ENCODE measurements around the gene NTSR1.
A peak's percentile ranks its signal among the peaks of the same experiment; 100 is the strongest.

The NTSR1 gene

DNA sequence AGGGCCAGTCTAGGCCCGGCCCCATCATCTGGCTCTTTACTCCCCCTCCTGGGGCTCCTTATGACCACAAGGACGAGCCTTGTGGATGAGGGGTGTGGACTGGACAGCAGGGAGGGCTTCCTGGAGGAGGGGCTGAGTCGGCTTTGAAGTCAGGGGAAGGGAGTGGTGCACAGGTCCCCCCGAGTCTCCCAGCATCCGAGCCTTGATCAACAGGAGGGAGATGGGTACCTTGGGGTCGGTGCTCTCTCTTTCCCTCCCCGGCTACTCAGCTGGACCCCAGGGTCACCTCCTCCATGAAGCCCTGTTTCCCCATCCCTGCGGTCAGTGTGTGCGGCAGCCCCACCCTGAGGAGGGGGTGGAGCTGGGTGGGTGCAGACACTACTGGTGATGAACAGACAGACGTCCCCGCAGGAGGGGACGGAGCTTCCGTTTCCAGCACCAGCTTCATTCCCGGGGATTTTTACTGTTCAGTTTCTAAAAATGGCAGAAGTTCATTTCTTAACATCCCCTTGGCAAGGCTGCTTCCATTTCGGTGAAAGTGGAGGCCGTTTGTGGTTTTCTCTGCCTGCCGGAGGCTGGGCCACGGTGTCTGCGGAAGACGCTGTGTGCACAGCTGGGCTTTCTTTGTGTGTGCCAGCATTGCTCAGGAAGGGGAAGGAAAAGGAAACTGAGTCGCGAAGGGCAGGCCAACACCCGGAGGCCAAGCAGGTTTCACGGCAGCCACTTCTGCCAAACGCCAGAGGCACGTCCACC lies 19.6 kb downstream of the NTSR1 start:
- DNase-seq = peak in 1 of 2 donors; percentile 51

DNA sequence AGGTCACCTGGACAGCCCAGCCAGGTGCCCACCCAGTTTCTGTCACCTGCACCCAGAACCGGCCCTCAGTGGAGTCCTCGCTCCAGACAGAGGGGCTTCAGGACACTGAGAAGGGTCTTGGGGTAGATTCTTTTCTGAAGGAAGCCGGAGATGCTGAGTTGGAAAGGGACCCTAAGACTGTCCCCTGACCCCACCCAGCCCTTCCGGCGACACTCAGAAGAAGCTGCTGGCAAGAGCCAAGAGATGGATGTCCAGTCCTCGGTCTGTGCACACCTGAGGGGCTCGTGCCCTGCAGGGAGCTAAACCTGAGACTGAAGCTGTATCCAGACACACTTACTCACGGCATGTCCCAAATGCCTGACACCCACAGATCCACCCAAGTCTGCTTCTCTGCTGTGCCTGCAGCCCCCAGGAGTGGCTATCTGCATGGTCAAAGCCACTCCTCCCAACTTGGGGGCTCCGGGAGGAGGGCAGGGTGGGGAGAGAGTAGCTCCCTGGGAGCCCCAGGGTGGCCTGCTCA lies 20.2 kb downstream of the NTSR1 start:
- no peak for DNase-seq

DNA sequence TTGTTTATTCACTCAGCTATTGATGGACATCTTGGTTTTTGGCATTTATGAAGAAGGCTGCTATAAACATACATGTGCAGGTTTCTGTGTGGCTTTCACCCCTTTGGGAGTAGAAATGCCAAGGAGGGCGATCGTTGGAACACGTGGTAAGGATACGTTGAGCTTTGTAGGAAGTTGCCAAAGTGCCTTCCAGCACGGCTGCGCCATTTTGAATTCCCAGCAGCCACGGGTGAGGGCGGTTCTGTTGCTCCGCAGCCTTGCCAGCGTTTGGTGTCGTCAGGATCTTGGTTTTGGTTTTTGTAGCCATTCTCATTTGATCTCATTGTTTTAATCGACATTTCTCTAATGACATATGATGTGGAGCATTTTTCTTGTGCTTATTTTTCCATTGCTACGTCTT lies 21.8 kb downstream of the NTSR1 start:
- DNase-seq = no peak

DNA sequence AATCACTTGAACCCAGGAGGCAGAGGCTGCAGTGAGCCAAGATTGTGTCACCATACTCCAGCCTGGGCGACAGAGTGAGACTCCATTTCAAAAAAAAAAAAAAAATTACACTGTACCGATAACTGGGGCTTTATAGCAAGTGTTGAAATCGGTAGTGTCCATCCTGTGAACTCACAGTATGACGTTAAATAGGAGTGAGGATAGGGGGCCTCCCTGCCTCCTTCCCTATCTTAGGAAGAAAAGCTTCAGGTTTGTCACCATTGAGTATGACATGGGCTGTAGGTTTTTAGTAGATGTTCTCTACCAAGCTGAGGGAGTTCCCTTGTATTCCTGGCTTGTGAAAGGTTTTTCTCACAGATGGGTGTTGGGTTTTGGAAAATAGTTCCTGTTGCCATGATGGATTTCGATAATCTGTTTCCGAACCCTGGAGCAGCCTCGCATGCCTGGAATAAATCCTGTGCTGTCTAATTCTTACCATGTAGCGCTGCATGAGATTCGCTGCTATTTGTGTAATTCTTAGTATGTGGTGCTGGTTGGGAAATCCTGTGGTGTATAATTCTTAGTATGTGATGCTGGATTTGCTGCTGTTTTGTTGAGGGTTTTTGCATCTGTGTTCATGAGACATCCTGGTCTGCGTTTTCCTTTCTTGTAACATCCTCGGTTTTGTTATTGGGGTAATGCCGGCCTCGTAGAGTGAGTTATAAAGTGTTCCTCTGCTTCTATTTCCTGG lies 23.6 kb downstream of the NTSR1 start:
- DNase-seq = no peak

DNA sequence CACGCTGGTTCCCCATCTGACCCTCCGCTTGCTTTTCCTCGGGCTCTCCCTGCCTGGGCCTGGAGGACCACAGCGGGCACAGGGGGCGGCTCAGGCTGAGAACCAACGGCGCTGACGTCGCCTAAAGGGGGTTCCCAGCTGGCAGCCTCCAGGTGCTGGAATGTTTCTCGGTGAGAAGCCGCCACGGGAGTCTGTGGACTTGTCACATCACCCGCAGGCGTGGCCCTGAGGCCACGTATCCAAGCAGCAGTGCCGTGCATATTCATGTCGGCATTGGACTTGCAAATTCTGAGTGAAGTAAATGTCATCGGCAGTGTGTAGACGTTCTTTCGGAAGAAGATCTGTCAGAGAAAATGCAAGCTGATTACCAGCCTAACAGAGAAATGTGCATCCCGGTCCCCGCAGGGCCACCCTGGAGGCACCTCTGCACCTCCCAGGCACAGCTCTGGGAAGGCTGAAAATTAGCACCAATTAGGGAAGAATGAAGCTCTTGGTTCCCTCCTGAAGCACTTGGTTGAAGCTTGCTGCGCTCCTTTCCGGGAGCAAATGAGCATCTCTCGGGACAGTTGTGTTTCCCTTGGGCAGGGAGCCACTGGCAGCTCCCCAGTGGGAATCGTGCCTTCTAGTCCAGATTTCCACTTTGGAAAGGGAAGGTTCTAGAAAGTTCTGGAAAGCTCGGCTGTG lies 24.3 kb downstream of the NTSR1 start:
- DNase-seq = no peak

DNA sequence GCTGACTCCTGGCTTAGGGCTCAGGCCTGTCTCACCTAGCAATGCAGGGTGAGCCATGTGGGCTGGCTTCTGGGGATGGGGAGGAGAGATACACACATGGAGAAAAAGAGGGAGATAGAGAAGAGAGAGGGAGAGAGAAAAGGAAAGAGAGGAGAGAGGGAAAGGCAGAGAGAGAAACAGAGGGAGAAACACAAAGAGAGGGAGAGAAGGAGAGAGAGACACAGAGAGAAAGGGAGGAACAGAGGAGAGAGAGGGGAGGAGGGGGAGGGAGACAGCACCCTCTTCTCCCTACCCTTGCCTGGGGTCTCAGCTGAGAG lies 24.8 kb downstream of the NTSR1 start:
- DNase-seq = no peak

DNA sequence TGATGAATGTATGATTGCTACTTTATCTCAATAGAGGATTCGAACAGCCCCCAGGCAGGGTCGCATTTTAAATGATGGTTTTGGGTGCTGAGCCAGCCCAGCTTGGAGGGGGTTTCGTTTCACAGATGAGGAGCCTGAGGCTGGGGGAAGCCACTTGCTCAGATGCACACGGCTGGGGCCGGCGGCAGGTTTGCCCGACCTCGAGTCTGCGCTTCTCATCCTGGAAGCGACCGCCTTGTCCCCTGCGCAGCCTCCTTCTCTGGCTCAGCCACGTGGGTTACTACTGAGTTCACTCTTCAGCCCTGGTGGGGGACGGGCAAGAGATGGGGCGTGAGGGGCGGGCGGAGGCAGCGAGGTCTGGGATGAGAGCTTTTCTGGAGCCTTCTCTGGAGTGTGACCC lies 25.3 kb downstream of the NTSR1 start:
- DNase-seq = no peak

DNA sequence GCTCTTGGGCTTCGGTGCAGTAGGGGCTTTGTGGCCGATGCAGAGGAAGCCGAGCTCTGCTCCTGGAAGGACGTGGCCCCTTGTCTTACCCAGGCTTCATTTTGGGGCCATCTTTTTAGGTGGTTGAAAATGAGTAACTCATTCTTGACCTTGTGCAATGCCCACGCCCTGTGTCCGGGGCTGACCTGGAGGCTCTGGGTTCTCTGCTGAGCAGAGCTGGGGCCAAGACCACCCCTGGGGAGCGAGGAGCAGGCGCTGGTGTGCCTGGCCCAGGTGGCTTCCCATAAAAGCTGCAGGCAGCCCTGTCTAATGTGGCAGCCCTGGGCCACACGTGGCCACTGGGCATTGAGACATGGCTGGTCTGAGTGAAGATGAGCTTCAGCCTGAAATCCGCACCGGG lies 25.7 kb downstream of the NTSR1 start:
- no peak for DNase-seq

DNA sequence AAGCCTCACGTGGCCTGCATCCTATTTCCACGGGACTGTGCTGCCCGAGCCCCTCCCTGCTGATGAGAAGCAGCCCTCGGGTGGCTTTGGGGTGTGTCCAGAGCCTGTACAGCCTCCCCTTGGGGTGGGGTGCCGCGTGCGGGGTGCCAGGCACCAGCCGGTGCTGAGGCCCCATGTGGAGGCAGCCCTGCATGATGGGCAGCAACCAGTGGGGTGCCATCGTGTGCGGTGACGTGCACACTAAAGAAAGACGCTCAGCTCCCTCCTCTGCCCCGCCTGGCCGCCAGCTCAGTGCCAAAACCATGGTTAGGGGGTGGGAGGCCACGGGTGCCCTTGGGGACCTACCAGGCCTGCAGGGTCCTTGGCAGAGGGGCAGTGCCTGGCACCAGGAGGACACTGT lies 26.2 kb downstream of the NTSR1 start:
- no peak for DNase-seq

DNA sequence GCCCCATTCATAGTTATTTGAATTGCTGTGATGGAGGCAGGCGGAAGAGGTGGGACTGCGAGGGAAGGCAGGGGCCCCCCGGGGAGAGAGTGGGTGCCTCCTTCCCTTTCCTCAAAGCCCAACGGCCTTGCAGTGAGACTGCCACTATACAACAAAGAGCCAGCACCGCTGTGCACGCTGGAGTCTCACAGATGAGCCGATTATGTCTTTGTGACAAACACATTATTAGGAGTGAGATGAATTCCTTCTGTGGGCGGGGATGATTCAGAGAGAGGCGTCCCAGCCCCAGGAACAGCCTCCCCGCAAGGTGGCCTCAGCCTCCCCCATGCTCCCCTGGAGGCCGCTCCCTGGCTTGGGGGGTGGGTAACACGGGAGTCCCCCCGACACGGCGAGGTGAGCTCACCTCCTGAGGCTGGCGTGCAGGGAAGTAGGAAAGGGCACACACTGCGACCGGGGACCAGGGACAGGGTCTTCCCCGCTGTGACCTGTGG lies 26.7 kb downstream of the NTSR1 start:
- no peak for DNase-seq

DNA sequence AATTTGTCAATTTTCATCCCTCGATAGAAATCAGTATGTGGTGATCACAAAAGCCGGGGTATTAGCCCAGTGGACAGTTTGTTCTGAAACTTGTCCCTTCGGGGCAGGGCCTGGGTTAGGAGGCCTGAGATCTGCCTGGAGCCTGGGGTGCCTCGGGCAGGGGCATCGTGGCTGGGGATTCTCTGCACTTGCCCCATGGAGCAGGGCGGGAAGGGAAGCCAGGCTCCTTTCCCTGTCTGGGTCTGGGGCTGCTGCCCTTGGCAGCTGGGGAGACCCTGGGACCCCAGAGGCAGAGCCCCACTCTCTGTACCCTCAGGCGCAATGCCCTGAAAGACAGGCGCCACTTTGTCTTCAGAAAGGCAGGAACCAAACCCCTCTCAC lies 27.4 kb downstream of the NTSR1 start:
- DNase-seq = no peak

DNA sequence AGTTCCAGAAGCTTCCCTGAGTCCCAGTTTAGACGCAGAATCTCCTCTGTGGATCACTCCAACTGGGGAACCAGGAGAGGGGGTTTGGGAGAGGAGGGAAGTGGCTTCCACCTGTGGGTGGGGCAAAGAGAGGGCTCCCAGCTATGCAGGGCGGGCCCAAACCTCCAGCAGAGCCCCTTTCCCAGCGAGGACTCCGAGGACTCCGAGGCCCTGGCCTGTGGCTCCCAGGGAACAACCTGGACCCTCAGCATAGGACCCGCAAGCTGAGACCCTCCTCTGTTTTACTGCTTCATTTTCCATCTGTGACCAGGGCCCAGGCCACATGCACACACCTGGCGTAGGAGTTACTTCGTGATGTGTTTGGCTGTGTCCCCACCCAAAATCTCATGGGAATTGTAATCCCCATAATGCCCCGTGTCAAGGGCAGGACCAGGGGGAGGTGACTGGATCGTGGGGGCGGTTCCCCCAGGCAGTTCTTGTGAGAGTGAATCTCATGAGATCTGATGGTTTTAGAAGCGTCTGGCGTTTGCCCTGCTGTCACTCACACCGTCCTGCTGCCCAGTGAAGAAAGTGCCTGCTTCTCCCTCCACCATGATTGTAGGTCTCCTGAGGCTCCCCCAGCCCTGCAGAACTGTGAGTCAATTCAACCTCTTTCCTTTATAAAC lies 27.9 kb downstream of the NTSR1 start:
- no peak for DNase-seq

DNA sequence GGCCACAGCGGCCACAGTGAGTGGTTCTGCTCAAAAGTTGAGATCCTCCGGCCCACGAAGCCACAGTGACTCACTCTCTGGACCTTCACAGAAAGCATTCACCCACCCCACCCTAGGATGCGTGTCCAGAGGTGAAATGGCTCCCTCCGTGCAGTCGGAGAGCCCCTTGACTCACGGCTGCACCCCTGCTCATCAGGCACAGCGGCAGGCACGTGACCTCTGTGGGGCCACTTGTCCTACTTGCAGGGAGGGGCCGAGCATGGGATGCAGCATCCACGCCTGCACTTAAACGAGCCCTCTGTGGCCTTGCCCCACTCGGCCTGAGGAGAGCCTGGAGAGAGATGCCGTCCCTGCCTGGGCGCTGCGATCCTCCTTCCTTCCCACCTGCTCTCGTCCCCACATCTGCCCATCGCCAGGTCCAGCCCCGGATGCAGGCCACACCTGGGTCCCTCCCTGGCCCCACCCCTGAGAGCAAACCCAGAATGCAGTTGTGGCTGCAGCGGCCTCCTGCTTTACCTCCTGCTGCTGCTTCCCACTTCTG lies 28.7 kb downstream of the NTSR1 start:
- no peak for DNase-seq

DNA sequence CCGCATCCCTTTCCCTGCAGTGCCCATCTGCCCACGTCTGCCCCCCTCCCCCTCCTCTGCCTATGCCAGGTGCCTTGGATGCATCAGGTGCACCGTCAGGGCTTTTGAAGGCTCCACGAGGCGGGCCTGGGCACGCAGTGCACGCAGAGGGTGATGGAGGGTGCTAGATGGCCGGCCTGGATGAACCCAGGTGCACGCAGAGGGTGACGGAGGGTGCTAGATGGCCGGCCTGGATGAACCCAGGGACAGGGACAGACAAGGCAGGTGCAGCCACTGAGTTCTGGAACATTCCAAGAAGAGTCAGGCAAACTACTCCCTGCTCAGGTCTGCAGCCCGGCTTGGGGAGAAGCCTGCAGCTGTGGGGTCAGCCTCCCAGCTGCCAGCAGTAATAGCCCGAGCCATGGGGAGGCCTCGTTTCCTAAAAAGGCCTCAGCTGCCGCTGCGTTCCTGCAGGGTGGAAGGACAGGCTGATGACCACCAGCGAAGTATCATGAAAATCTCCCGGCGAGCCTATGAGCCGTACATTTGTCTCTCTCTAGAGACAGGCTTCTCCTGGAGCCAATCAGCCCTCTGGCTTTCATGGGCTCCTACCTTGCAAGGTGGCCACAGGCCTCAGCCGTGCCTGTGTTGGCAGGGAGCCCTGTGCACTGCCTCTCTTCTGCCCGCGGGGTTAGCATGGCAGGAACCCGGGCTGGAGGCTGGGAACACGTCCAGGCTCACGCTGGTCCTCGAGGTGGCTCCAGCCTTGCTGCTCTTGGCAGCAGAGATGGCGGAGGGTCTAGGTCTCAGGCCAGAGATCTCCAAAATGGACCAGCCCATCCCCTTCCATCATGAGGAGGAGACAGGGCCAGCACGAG lies 29.6 kb downstream of the NTSR1 start:
- DNase-seq = no peak

DNA sequence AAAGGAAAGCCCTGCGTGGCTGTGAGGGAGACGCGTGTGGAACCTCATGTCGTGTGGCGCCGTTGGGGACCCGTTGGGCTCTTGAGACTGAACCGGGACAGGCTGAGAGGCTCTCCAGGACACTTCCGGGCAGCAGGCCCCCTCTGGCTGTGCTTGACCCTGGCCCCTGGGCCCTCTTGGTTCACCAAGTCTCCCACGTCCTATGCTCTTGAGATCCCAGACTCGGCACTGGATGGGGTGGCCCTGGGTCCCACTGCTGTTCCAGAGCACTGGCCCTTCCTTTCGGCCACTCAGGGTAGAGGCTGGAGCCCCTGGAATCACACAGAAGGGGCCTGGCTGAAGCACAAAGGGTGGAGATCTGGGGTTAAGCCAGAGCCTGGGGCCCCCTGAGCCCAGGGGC lies 30.4 kb downstream of the NTSR1 start:
- DNase-seq = no peak

DNA sequence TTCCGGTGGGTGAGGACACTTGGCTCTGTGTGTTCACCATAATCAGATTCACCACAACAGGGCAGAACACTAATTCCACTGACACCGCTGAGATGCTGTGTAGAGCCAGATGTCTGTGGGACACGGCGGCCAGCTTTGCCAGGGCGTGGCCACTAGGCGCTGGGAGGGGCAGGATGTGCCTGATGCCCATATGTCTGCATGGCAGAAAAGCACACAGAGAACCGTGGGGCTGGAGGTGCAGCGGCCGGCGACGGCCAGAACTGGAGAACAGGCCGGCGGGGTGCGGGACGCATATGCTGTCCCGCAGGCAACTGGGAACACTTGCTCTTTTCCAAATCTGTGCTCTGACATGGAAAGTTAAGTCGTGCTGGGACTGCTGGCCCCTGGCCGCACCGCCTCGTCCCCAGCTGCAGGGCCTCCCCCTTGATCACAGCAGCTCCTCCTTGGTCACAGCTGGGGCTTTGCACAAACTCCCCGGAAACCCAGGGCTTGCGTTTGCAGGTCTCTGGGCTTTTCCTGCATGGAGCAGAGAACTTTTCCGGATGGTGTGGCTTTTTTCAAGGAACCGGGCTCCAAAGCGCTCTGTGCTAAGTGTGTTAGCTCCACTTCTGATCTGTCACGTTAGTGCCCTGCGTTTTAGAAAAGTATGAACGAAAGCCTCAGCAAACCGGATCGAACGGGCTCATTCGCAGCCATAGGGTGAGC lies 31.1 kb downstream of the NTSR1 start:
- DNase-seq = peak in 1 of 2 donors; percentile 42

DNA sequence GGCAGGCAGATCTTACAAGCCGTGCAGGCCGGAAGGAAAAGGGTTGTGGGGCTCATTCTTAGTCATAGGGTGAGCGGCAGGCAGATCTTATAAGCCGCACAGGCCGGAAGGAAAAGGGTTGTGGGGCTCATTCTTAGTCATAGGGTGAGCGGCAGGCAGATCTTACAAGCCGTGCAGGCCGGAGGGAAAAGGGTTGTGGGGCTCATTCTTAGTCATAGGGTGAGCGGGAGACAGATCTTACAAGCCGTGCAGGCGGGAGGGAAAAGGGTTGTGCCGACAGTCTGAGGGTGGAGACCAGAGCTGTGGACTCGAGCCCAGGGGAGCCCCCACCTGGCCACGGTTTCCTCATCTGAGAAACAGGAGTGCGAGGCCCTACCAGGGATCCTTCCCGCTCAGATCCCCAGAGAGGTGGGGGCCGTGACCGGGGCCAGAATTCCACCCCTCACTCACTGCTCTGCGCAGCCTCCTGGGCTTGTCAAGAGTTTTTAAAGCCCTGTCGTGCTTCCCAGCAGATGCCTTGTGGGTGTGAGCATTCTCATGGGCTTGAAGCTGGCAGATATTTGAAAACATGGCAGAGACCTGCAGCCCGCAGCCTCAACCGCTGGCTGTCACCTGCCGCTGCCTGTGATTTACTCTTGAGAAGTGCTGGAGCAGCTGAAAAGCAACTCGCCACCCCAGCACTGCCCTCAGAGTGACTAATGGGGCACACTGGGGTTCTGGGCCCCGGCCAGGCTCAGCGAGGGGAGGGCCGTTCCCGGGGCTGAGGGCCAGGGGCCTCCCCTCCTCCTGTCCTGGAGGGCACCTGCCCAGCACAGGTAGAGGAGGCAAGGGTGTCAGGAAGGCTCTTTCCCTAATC lies 31.9 kb downstream of the NTSR1 start:
- DNase-seq = peak; percentile 42 to 58

DNA sequence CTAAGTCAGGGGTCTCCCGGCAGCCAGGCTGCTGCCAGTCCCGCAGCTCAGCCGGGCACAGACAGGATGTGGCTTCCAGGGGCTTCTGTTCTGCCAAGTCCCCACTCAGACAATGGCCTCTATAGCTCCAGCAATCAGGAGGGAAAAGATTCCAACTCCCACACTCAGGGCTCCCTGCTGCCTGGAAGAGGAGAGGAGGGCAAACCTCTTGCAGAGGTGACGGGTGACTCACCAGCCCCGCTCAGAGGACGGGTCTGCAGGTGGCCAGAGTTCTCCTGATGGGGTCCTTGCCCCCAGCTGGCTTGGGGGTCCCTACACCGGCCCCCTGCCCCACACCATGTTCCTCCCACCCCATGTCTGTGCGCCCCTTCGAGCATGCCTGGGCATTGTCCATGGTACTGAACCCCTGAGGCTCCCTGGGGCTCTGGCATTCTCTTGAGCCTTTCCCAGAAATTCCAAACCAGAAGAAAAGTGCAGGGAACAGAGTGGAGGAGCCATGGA lies 32.6 kb downstream of the NTSR1 start:
- no peak for DNase-seq

DNA sequence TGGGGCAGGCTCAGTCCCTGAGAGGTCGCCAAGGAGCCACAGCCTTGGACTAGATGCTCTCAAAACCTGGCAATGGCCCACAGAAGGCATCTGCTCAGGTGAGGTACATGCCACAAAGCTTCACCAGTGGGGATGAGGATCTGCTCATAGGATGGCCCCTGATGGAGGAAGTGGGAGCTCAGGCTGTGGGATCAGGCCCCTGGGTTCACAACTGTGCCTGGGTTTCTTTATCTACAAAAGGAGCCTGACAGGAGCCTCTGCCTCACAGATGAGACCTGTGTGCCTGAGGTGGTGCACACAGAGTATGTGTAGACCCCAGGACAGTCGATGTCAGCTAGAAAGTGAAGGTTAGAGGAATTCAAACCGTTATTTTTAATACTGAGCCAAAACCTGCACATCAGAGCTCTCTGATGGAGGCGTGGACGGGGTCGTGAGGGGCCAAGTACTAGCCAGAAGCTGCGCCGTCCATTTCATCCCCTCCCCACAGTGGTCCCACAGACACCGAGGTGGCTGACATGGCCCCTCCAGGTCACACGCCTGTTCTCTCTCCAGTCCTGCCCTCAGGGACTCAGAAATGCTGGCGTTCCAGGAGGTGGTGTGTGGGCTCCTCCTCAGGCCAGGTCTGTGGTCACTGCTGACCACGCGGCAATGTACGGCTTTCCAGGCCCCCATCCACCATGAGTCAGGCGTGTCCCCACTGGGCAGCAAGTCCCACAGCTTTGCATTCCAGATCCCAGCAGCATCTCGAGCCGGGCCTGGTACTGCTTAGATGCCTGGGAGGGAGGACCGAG lies 33.3 kb downstream of the NTSR1 start:
- no peak for DNase-seq
